IMR-90 (cell line): ENCODE results near the gene ADGRD1. TPM values are rescaled to one million over a fixed set of nuclear protein-coding genes. Genes with fewer than 3 reads are reported as not detected.

Experiments
- ATAC-seq: fragments of 200-7000 bp; cut with Tn5 transposase; 2 replicates; pipeline ENCODE4 v1.9.1; 2020; ENCODE audit warnings: low read depth, mild to moderate bottlenecking, moderate library complexity
- BruUV-seq: library from RNA; stranded (reverse); fragments of 400-500 nt; replicated peaks from 2 replicates; lab custom pipeline; 2021; lab: Mats Ljungman, UMichigan
- CTCF ChIA-PET: fragments of 300-600 bp; formaldehyde crosslinking; extraction: SDS; loops from one replicate; lab custom pipeline; 2021; ENCODE audit warnings: antibody characterized with exemption; lab: Yijun Ruan, JAX
- POLR2A ChIA-PET: fragments of 300-600 bp; sonication (Branson Sonifier 250); formaldehyde crosslinking; loops from one replicate; lab custom pipeline; 2022; ENCODE audit warnings: antibody characterized with exemption; ENCODE audit not compliant: unreplicated experiment; lab: Charles Lee
- DNase-seq: peaks from one replicate; pipeline ENCODE4 v3.0.0; 2013
- H2AFZ ChIP-seq: replicated peaks from 2 replicates; pipeline ENCODE3; 2013; ENCODE audit warnings: low read length, mild to moderate bottlenecking; ENCODE audit not compliant: poor library complexity
- H2AK5ac ChIP-seq: 2 replicates; pipeline ENCODE4 v1.6.1; 2013; ENCODE audit warnings: low read depth, low read length, inconsistent platforms
- H2AK9ac ChIP-seq: replicated peaks from 2 replicates; pipeline ENCODE3; 2013; ENCODE audit warnings: mild to moderate bottlenecking, low read depth, low read length, moderate library complexity; ENCODE audit not compliant: poor library complexity
- H2BK120ac ChIP-seq: 2 replicates; pipeline ENCODE4 v1.6.1; 2013; ENCODE audit warnings: low read depth, low read length, inconsistent platforms
- H2BK15ac ChIP-seq: 3 replicates; pipeline ENCODE4 v1.6.1; 2013; ENCODE audit warnings: low read depth, low read length, inconsistent platforms
- H2BK20ac ChIP-seq: 2 replicates; pipeline ENCODE4 v1.6.1; 2013; ENCODE audit warnings: low read depth, mild to moderate bottlenecking, inconsistent platforms, low read length, moderate library complexity
- H2BK5ac ChIP-seq: 2 replicates; pipeline ENCODE4 v1.6.1; 2013; ENCODE audit warnings: mild to moderate bottlenecking, low read depth, low read length, inconsistent platforms; ENCODE audit not compliant: poor library complexity, severe bottlenecking
- H3K14ac ChIP-seq: replicated peaks from 2 replicates; pipeline ENCODE4 v1.6.1; 2013; ENCODE audit warnings: low read depth, low read length, inconsistent platforms
- H3K18ac ChIP-seq: 2 replicates; pipeline ENCODE4 v1.6.1; 2013; ENCODE audit warnings: low read depth, low read length, control low read depth
- H3K23ac ChIP-seq: 2 replicates; pipeline ENCODE4 v1.6.1; 2013; ENCODE audit warnings: low read depth, low read length, inconsistent platforms
- H3K27ac ChIP-seq: 2 replicates; pipeline ENCODE4 v1.5.1; 2013; ENCODE audit warnings: mild to moderate bottlenecking, control low read depth, low read length; ENCODE audit not compliant: insufficient read depth
- H3K27me3 ChIP-seq: 2 replicates; pipeline ENCODE4 v1.6.1; 2013; ENCODE audit warnings: low read length; ENCODE audit not compliant: control insufficient read depth, insufficient read depth
- H3K36me3 ChIP-seq: 2 replicates; pipeline ENCODE4 v1.6.1; 2013; ENCODE audit warnings: low read length, mixed read lengths; ENCODE audit not compliant: control insufficient read depth, insufficient read depth
- H3K4ac ChIP-seq: 2 replicates; pipeline ENCODE4 v1.6.1; 2013; ENCODE audit warnings: low read depth, low read length, inconsistent platforms
- H3K4me1 ChIP-seq: 2 replicates; pipeline ENCODE4 v1.6.1; 2013; ENCODE audit warnings: low read length, mixed read lengths; ENCODE audit not compliant: control insufficient read depth, insufficient read depth
- H3K4me2 ChIP-seq: 2 replicates; pipeline ENCODE4 v1.6.1; 2013; ENCODE audit warnings: low read depth, mild to moderate bottlenecking, control low read depth, low read length, moderate library complexity
- H3K4me3 ChIP-seq: 2 replicates; pipeline ENCODE4 v1.5.1; 2013; ENCODE audit warnings: low read depth, mild to moderate bottlenecking, control low read depth, low read length, moderate library complexity; ENCODE audit not compliant: insufficient read depth
- H3K56ac ChIP-seq: 2 replicates; pipeline ENCODE4 v1.6.1; 2013; ENCODE audit warnings: low read length, inconsistent platforms; ENCODE audit not compliant: insufficient read depth; ENCODE audit errors: extremely low read depth
- H3K79me1 ChIP-seq, 2 experiments: 2 replicates each; pipeline ENCODE4 v1.6.1; 2013; ENCODE audit warnings: low read length in 2 of 2, inconsistent platforms in 1 of 2, low read depth in 1 of 2
- H3K9ac ChIP-seq: 2 replicates; pipeline ENCODE4 v1.6.1; 2013; ENCODE audit warnings: low read depth, low read length, control low read depth
- H3K9me1 ChIP-seq: 2 replicates; pipeline ENCODE4 v1.6.1; 2013; ENCODE audit warnings: low read length, inconsistent platforms; ENCODE audit not compliant: insufficient read depth
- H3K9me3 ChIP-seq: 2 replicates; pipeline ENCODE4 v1.6.1; 2013; ENCODE audit warnings: low read length; ENCODE audit not compliant: control insufficient read depth, insufficient read depth
- H4K20me1 ChIP-seq: 2 replicates; pipeline ENCODE4 v1.6.1; 2013; ENCODE audit warnings: low read length, inconsistent platforms; ENCODE audit not compliant: insufficient read depth
- H4K5ac ChIP-seq: 2 replicates; pipeline ENCODE4 v1.6.1; 2013; ENCODE audit warnings: mild to moderate bottlenecking, low read depth, low read length, control low read depth
- H4K8ac ChIP-seq, 2 experiments: 2 replicates each; pipeline ENCODE4 v1.6.1; 2013; ENCODE audit warnings: low read depth in 2 of 2, low read length in 2 of 2, control low read depth in 1 of 2, inconsistent platforms in 1 of 2
- H4K91ac ChIP-seq: 2 replicates; pipeline ENCODE4 v1.6.1; 2013; ENCODE audit warnings: low read depth, low read length, inconsistent platforms; ENCODE audit not compliant: insufficient read depth
- BHLHE40 ChIP-seq: fragments of 150-350 bp; IDR thresholded peaks from 2 replicates; pipeline ENCODE4 v1.6.1; 2016; ENCODE audit warnings: mild to moderate bottlenecking, low read depth, low read length
- CEBPB ChIP-seq: IDR thresholded peaks from 2 replicates; pipeline ENCODE4 v1.6.1; 2012; ENCODE audit warnings: low read depth, low read length, improper control_type of control experiment
- CHD1 ChIP-seq: IDR thresholded peaks from 2 replicates; pipeline ENCODE4 v1.6.1; 2012; ENCODE audit warnings: low read depth, low read length, improper control_type of control experiment
- FOS ChIP-seq: fragments of 150-350 bp; IDR thresholded peaks from 2 replicates; pipeline ENCODE4 v1.6.1; 2016; ENCODE audit warnings: low read depth, low read length
- MAFK ChIP-seq: IDR thresholded peaks from 2 replicates; pipeline ENCODE4 v1.6.1; 2012; ENCODE audit warnings: low read depth, low read length, improper control_type of control experiment
- MAZ ChIP-seq: IDR thresholded peaks from 2 replicates; pipeline ENCODE4 v1.6.1; 2012; ENCODE audit warnings: low read depth, mild to moderate bottlenecking, low read length, improper control_type of control experiment, moderate library complexity, borderline replicate concordance
- MXI1 ChIP-seq: IDR thresholded peaks from 2 replicates; pipeline ENCODE4 v1.6.1; 2012; ENCODE audit warnings: low read depth, mild to moderate bottlenecking, low read length, moderate library complexity, borderline replicate concordance
- NFE2L2 ChIP-seq: fragments of 150-350 bp; IDR thresholded peaks from 2 replicates; pipeline ENCODE4 v1.6.1; 2016; ENCODE audit warnings: low read depth, mild to moderate bottlenecking, low read length
- POLR2A ChIP-seq: IDR thresholded peaks from 2 replicates; pipeline ENCODE4 v1.6.1; 2012; ENCODE audit warnings: mild to moderate bottlenecking, low read depth, low read length
- RAD21 ChIP-seq: IDR thresholded peaks from 2 replicates; pipeline ENCODE4 v1.6.1; 2012; ENCODE audit warnings: low read length, improper control_type of control experiment
- RCOR1 ChIP-seq: IDR thresholded peaks from 2 replicates; pipeline ENCODE4 v1.6.1; 2012; ENCODE audit warnings: mild to moderate bottlenecking, low read length, improper control_type of control experiment; ENCODE audit not compliant: insufficient replicate concordance
- SMC3 ChIP-seq: fragments of 150-350 bp; IDR thresholded peaks from 2 replicates; pipeline ENCODE4 v1.6.1; 2016; ENCODE audit warnings: low read depth, mild to moderate bottlenecking, antibody characterized with exemption, low read length, moderate library complexity
- WGBS, 2 experiments: methylation state at CpG; one replicate each; pipeline versions ENCODE4 v1.1.5 to v1.1.7; 2013; ENCODE audit warnings: missing lambda C conversion rate in 2 of 2; ENCODE audit not compliant: insufficient read length in 1 of 2; ENCODE audit errors: extremely low coverage in 2 of 2; 5-methylcytosine and 5-hydroxymethylcytosine counted together
- dilution Hi-C: fragments of 300-500 bp; cut with HindIII; formaldehyde crosslinking; loops from one replicate; pipeline ENCODE4 v1.14.3; 2018; ENCODE audit warnings: low sequenced_read_pairs; ENCODE audit not compliant: unreplicated experiment
- in situ Hi-C: fragments of 300-500 bp; cut with MboI; formaldehyde crosslinking; loops from 3 replicates; pipeline ENCODE4 v1.14.3; 2019; ENCODE audit warnings: low sequenced_read_pairs, inconsistent platforms, mixed read lengths
- intact Hi-C: fragments of 100-400 bp; cut with micrococcal nuclease; formaldehyde crosslinking; loops from 2 replicates; pipeline ENCODE4 v1.10.0; 2022
- polyA plus RNA-seq, 3 experiments: library from polyadenylated mRNA; depleted of rRNA; stranded (reverse); fragments of >200 nt; gene quantifications; 2 replicates each; pipeline ENCODE4 v1.2.3, GENCODE V29; 2012; ENCODE audit warnings: low replicate concordance in 1 of 3
- total RNA-seq: library from RNA; depleted of rRNA; stranded (reverse); fragments of >200 nt; gene quantifications from 2 replicates; pipeline ENCODE4 v1.2.3, GENCODE V29; 2012
- TF ChIP-seq, protein P1 (sequence below): conservative IDR thresholded peaks from 2 replicates; pipeline ENCODE4 v1.5.1; 2012; ENCODE audit warnings: mild to moderate bottlenecking, low read depth, low read length, improper control_type of control experiment
- TF ChIP-seq, protein P2 (sequence below): fragments of 150-350 bp; IDR thresholded peaks from 2 replicates; pipeline ENCODE4 v1.6.1; 2017; ENCODE audit warnings: mild to moderate bottlenecking, antibody characterized with exemption, low read length, low read depth
- TF ChIP-seq, protein P3 (sequence below): fragments of 150-350 bp; IDR thresholded peaks from 2 replicates; pipeline ENCODE4 v1.6.1; 2016; ENCODE audit warnings: low read depth, mild to moderate bottlenecking, low read length, moderate library complexity, borderline replicate concordance

ADGRD1 gene
- total and polyA plus RNA-seq, 2 of the 4 experiments (the other 2 are of a cell fraction): not detected

DNA sequence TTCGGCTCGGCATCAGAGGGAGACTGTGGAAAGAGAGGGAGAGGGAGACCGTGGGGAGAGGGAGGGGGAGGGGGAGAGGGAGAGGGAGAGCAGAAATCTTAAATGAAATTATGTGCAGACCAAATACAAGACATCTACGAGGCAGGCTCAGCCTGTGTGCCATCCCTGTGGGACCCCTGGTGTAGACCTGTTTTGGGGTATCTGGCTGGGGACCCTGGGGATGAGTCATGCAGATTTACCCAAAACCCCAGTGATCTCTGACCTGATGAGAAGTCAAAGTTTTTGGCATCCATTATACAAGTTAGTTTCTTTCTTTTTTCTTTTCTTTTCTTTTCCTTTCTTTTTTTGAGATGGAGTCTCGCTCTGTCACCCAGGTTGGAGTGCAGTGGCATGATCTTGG, 44.4 kb downstream of the ADGRD1 start:
- H4K5ac ChIP-seq: no peak overlapping the region
- DNase-seq (no peak), ATAC-seq (no peak)
- H2BK15ac ChIP-seq: no peak overlapping the region
- H4K20me1 ChIP-seq: no peaks in the 10 kb centered on the region
- no peak overlapping the region for H2AK5ac ChIP-seq
- dilution Hi-C loops (no loop called here), intact Hi-C loops (no loop called here), in situ Hi-C loops (no loop called here)
- no peak overlapping the region for H2BK5ac ChIP-seq
- no peak overlapping the region for H3K14ac ChIP-seq
- ChIA-PET POLR2A (no interaction called here), CTCF (no interaction called here)
- no peaks in the 10 kb centered on the region for H3K36me3 ChIP-seq
- H2AK9ac ChIP-seq: no peak overlapping the region
- H3K4me2 ChIP-seq: no peak overlapping the region
- no peak overlapping the region for H3K56ac ChIP-seq
- no peak overlapping the region for H2AFZ ChIP-seq
- no peak overlapping the region for H3K4me3 ChIP-seq
- no peak overlapping the region for H2BK120ac ChIP-seq
- H3K4me1 ChIP-seq: no peaks in the 10 kb centered on the region
- no TSS peak for BruUV-seq
- H3K79me1 ChIP-seq: no peaks in the 10 kb centered on the region
- no peak overlapping the region for H3K4ac ChIP-seq
- H3K27me3 ChIP-seq: no peaks in the 10 kb centered on the region
- no peak overlapping the region for H3K18ac ChIP-seq
- H3K9me3 ChIP-seq: peaks cover 26% of the 10 kb centered on the region
- H4K91ac ChIP-seq: no peak overlapping the region
- H3K23ac ChIP-seq: no peak overlapping the region
- TF ChIP-seq CEBPB (no peak), CHD1 (no peak), RAD21 (no peak), RCOR1 (no peak), FOS (no peak), POLR2A (no peak), SMC3 (no peak), NFE2L2 (no peak), MAFK (no peak), MXI1 (no peak), BHLHE40 (no peak), MAZ (no peak)
- TF ChIP-seq, protein P1, sequence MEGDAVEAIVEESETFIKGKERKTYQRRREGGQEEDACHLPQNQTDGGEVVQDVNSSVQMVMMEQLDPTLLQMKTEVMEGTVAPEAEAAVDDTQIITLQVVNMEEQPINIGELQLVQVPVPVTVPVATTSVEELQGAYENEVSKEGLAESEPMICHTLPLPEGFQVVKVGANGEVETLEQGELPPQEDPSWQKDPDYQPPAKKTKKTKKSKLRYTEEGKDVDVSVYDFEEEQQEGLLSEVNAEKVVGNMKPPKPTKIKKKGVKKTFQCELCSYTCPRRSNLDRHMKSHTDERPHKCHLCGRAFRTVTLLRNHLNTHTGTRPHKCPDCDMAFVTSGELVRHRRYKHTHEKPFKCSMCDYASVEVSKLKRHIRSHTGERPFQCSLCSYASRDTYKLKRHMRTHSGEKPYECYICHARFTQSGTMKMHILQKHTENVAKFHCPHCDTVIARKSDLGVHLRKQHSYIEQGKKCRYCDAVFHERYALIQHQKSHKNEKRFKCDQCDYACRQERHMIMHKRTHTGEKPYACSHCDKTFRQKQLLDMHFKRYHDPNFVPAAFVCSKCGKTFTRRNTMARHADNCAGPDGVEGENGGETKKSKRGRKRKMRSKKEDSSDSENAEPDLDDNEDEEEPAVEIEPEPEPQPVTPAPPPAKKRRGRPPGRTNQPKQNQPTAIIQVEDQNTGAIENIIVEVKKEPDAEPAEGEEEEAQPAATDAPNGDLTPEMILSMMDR: no peak
- TF ChIP-seq, protein P2, sequence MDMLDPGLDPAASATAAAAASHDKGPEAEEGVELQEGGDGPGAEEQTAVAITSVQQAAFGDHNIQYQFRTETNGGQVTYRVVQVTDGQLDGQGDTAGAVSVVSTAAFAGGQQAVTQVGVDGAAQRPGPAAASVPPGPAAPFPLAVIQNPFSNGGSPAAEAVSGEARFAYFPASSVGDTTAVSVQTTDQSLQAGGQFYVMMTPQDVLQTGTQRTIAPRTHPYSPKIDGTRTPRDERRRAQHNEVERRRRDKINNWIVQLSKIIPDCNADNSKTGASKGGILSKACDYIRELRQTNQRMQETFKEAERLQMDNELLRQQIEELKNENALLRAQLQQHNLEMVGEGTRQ: no peak
- TF ChIP-seq, protein P3, sequence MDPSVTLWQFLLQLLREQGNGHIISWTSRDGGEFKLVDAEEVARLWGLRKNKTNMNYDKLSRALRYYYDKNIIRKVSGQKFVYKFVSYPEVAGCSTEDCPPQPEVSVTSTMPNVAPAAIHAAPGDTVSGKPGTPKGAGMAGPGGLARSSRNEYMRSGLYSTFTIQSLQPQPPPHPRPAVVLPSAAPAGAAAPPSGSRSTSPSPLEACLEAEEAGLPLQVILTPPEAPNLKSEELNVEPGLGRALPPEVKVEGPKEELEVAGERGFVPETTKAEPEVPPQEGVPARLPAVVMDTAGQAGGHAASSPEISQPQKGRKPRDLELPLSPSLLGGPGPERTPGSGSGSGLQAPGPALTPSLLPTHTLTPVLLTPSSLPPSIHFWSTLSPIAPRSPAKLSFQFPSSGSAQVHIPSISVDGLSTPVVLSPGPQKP: no peak
- no peak overlapping the region for H3K9ac ChIP-seq
- H2BK20ac ChIP-seq: no peak overlapping the region
- no peaks in the 10 kb centered on the region for H3K9me1 ChIP-seq
- no peak overlapping the region for H3K27ac ChIP-seq
- WGBS, 2 experiments: 64% methylated on average over 3 of the region's 5 CpGs; no CpG with 5 or more reads in 1 of the 2 experiments
- no peak overlapping the region for H4K8ac ChIP-seq
